Right lobe of liver (tissue), 6 donors: ENCODE data around the gene RBM15B. TPM values are rescaled to one million over a fixed set of nuclear protein-coding genes. Genes with fewer than 3 reads are reported as not detected.

Source experiments
- ATAC-seq, 4 donors: fragments of 200-7000 bp; cut with Tn5 transposase; one replicate each; pipeline ENCODE4 v1.9.1; 2020; ENCODE audit warnings: mild to moderate bottlenecking in 4 of 4, moderate library complexity in 4 of 4
- DNase-seq, 3 donors: peaks; one replicate each; pipeline ENCODE4 v3.0.0-alpha.2; 2020
- H3K27ac ChIP-seq, 3 donors: fragments of 200-600 bp; one replicate each; pipeline ENCODE4 v1.8.0; 2022
- H3K27me3 ChIP-seq, 2 donors: fragments of 200-600 bp; one replicate each; pipeline ENCODE4 v1.8.0; 2022
- H3K36me3 ChIP-seq, 4 donors: fragments of 200-600 bp; sonication (generic) in 1 of 4; one replicate each; pipeline versions ENCODE4 v1.5.1 to v1.8.0; 2017 to 2022; ENCODE audit warnings: control low read depth in 1 of 4
- H3K4me1 ChIP-seq, 4 donors: fragments of 200-600 bp; sonication (generic) in 1 of 4; one replicate each; pipeline versions ENCODE4 v1.5.1 to v1.8.0; 2017 to 2022; ENCODE audit warnings: control low read depth in 1 of 4
- H3K4me3 ChIP-seq, 3 donors: fragments of 200-600 bp; one replicate each; pipeline ENCODE4 v1.8.0; 2022
- H3K9me3 ChIP-seq, 4 donors: fragments of 200-600 bp; sonication (generic) in 1 of 4; one replicate each; pipeline versions ENCODE4 v1.5.1 to v1.8.0; 2017 to 2022; ENCODE audit warnings: control low read depth in 1 of 4
- CTCF ChIP-seq, 4 donors: fragments of 200-600 bp in 3 of 4; fragments of 450-650 bp in 1 of 4; IDR thresholded peaks; one replicate each; pipeline versions ENCODE4 v1.5.1 to v1.8.0; 2016 to 2022; ENCODE audit warnings: antibody characterized with exemption in 4 of 4, mild to moderate bottlenecking in 2 of 4
- POLR2A ChIP-seq: fragments of 450-650 bp; IDR thresholded peaks from one replicate; pipeline ENCODE4 v1.6.1; 2017; ENCODE audit warnings: antibody characterized with exemption, mild to moderate bottlenecking
- WGBS: methylation state at CpG from one replicate; pipeline ENCODE4 v1.1.6; 2018; ENCODE audit warnings: low coverage, low lambda C conversion rate; ENCODE audit not compliant: insufficient coverage; ENCODE audit errors: missing lambda C conversion rate; 5-methylcytosine and 5-hydroxymethylcytosine counted together
- intact Hi-C, 2 donors: fragments of 100-400 bp; cut with DNase I; formaldehyde crosslinking; loops; one replicate each; pipeline versions ENCODE4 v1.11.2 to v1.14.1; 2022
- total RNA-seq, 6 experiments: library from RNA; depleted of rRNA in 2 of 6; stranded (reverse); fragments of >200 nt in 2 of 6; fragmentation: NEBNext Ultra II Directional in 3 of 6; extraction: Animal tissue kit (Norgen Biotek cat#: 25700) in 3 of 6; gene quantifications; one replicate each; pipeline versions ENCODE4 v1.1.0 to v1.2.4, GENCODE V29; 2016 to 2023
- donor health status: DM: no; HTN: yes; CAD: no.
- donor health status: DM: no; HTN: no; CAD: no.
- donor health status: DM: no; HTN: no; CAD: no.
- donor health status: DM: no; HTN: yes; CAD: no.
- donor health status: DM: no; HTN: yes; CAD: no.

RBM15B gene
- total RNA-seq, 6 experiments from 2014 or later, result 7.1 to 14.1 (median 9.4) TPM

- H3K36me3 ChIP-seq, result peaks cover 0 to 59% (median 13%) of the 10 kb centered on the region in 4 donors
- no peaks in the 10 kb centered on the region for H3K27me3 ChIP-seq
- no peaks in the 10 kb centered on the region for H3K4me1 ChIP-seq
- H3K4me3 ChIP-seq, result no peak overlapping the region
- no peaks in the 10 kb centered on the region for H3K9me3 ChIP-seq
- DNase-seq, result peak in 1 of 3 donors; percentile 30
- TF ChIP-seq CTCF (IDR thresholded peaks at IDR 0.05), result no peak
- intact Hi-C loops, result no loop called here
- peak in 2 of 4 donors; percentile 15 to 32 for ATAC-seq
- no CpG with 5 or more reads among the region's 4 CpGs for WGBS
- no peak overlapping the region for H3K27ac ChIP-seq
Measured at GRCh38 chr3:51400166-51400565, 9.1 kb downstream of the RBM15B start.

- intact Hi-C loops, result no loop called here
- TF ChIP-seq POLR2A (no peak), CTCF (IDR thresholded peaks at IDR 0.05) (no peak)
- H3K4me1 ChIP-seq, result no peaks in the 10 kb centered on the region
- no peak overlapping the region for H3K4me3 ChIP-seq
- H3K36me3 ChIP-seq, result peaks cover 0 to 55% (median 6%) of the 10 kb centered on the region in 4 donors
- ATAC-seq (peak in 2 of 4 donors; percentile 37 to 50), DNase-seq (no peak)
- H3K9me3 ChIP-seq, result no peaks in the 10 kb centered on the region
- no peaks in the 10 kb centered on the region for H3K27me3 ChIP-seq
- no peak overlapping the region for H3K27ac ChIP-seq
- WGBS, result 90% methylated on average over 4 of the region's 4 CpGs
Measured at GRCh38 chr3:51401735-51402134, 10.7 kb downstream of the RBM15B start.

GRCh38 chr3:51403675-51404074, 12.6 kb downstream of the RBM15B start:
- no peak for DNase-seq
- intact Hi-C loops, result no loop called here

GRCh38 chr3:51408021-51408420, 16.9 kb downstream of the RBM15B start:
- no peak for DNase-seq
- ATAC-seq, result no peak
- H3K27ac ChIP-seq, result no peak overlapping the region
- WGBS, result 100% methylated on average over 2 of the region's 2 CpGs
- no peak for TF ChIP-seq CTCF (IDR thresholded peaks at IDR 0.05)
- no peak for TF ChIP-seq POLR2A
- H3K4me3 ChIP-seq, result no peak overlapping the region
- H3K27me3 ChIP-seq, result no peaks in the 10 kb centered on the region
- peaks cover 0 to 49% (median 4%) of the 10 kb centered on the region in 4 donors for H3K36me3 ChIP-seq
- no peaks in the 10 kb centered on the region for H3K4me1 ChIP-seq
- no peaks in the 10 kb centered on the region for H3K9me3 ChIP-seq
- intact Hi-C loops, result no loop called here

More at GRCh38 chr3:51403675-51404074, 12.6 kb downstream of the RBM15B start:
- H3K4me1 ChIP-seq, result no peaks in the 10 kb centered on the region
- H3K27me3 ChIP-seq, result no peaks in the 10 kb centered on the region
- H3K9me3 ChIP-seq, result no peaks in the 10 kb centered on the region
- ATAC-seq, result no peak
- peaks cover 0 to 45% (median 6%) of the 10 kb centered on the region in 4 donors for H3K36me3 ChIP-seq
- TF ChIP-seq POLR2A, result no peak
- no peak for TF ChIP-seq CTCF (IDR thresholded peaks at IDR 0.05)
- no peak overlapping the region for H3K4me3 ChIP-seq
- H3K27ac ChIP-seq, result no peak overlapping the region

- H3K4me1 ChIP-seq, result no peaks in the 10 kb centered on the region
- H3K9me3 ChIP-seq, result no peaks in the 10 kb centered on the region
- TF ChIP-seq POLR2A (no peak), CTCF (IDR thresholded peaks at IDR 0.05) (no peak)
- H3K27me3 ChIP-seq, result no peaks in the 10 kb centered on the region
- intact Hi-C loops, result no loop called here
- H3K36me3 ChIP-seq, result peaks cover 0 to 55% (median 7%) of the 10 kb centered on the region in 4 donors
- no peak for ATAC-seq
- H3K4me3 ChIP-seq, result no peak overlapping the region
- 86% methylated on average over 2 of the region's 2 CpGs for WGBS
- DNase-seq, result no peak
- no peak overlapping the region for H3K27ac ChIP-seq
Measured at GRCh38 chr3:51408813-51409212, 17.7 kb downstream of the RBM15B start.
